Endodermal cell (in vitro differentiated cells): Measurements from ENCODE around the gene GALNT7. TPM values are rescaled to one million over a fixed set of nuclear protein-coding genes. Genes with fewer than 3 reads are reported as not detected.

Source experiments
- DNase-seq: peaks from one replicate; pipeline ENCODE4 v3.0.0-alpha.2; 2017
- H3K27ac ChIP-seq: 2 replicates; pipeline ENCODE4 v1.5.1; 2013; ENCODE audit warnings: mild to moderate bottlenecking, low read depth, low read length, moderate library complexity
- H3K27me3 ChIP-seq: 2 replicates; pipeline ENCODE4 v1.6.1; 2013; ENCODE audit warnings: mild to moderate bottlenecking, low read length, moderate library complexity; ENCODE audit not compliant: insufficient read depth, control insufficient read depth, poor library complexity, severe bottlenecking
- H3K36me3 ChIP-seq: 2 replicates; pipeline ENCODE4 v1.7.0; 2013; ENCODE audit warnings: mild to moderate bottlenecking, low read length, moderate library complexity; ENCODE audit not compliant: control insufficient read depth, insufficient read depth
- H3K4me1 ChIP-seq: one replicate; pipeline ENCODE4 v1.7.0; 2013; ENCODE audit warnings: low read length; ENCODE audit not compliant: control insufficient read depth, insufficient read depth
- H3K4me3 ChIP-seq: 2 replicates; pipeline ENCODE4 v1.5.1; 2013; ENCODE audit warnings: mild to moderate bottlenecking, low read length, moderate library complexity
- H3K9ac ChIP-seq: 2 replicates; pipeline ENCODE4 v1.6.1; 2013; ENCODE audit warnings: mild to moderate bottlenecking, low read length, moderate library complexity; ENCODE audit not compliant: poor library complexity, severe bottlenecking; ENCODE audit errors: extremely low read depth
- H3K9me3 ChIP-seq: 2 replicates; pipeline ENCODE4 v1.6.1; 2013; ENCODE audit warnings: mild to moderate bottlenecking, low read length, moderate library complexity; ENCODE audit not compliant: control insufficient read depth
- H3K27ac Mint-ChIP-seq: 2 replicates; pipeline ENCODE4 v1.8.0; 2020; ENCODE audit warnings: mixed read lengths
- H3K27me3 Mint-ChIP-seq: 2 replicates; pipeline ENCODE4 v1.8.0; 2021; ENCODE audit warnings: mild to moderate bottlenecking, mixed read lengths; ENCODE audit not compliant: insufficient read depth
- H3K36me3 Mint-ChIP-seq: 2 replicates; pipeline ENCODE4 v1.8.0; 2020; ENCODE audit warnings: low read depth, mixed read lengths
- H3K4me1 Mint-ChIP-seq: 2 replicates; pipeline ENCODE4 v1.8.0; 2020; ENCODE audit warnings: mixed read lengths
- H3K4me3 Mint-ChIP-seq: 2 replicates; pipeline ENCODE4 v1.8.0; 2020; ENCODE audit warnings: mild to moderate bottlenecking, moderate library complexity, mixed read lengths
- H3K9me3 Mint-ChIP-seq: 2 replicates; pipeline ENCODE4 v1.8.0; 2020; ENCODE audit warnings: mild to moderate bottlenecking, mixed read lengths
- CTCF ChIP-seq: fragments of 200-600 bp; sonication (generic); conservative IDR thresholded peaks from 2 replicates; pipeline ENCODE4 v1.5.0; 2021; ENCODE audit warnings: antibody characterized with exemption, mild to moderate bottlenecking
- WGBS, 2 experiments: methylation state at CpG; one replicate each; pipeline versions ENCODE4 v1.1.5 to v1.1.7; 2013; ENCODE audit warnings: missing lambda C conversion rate in 2 of 2, mixed read lengths in 1 of 2; ENCODE audit not compliant: insufficient coverage in 1 of 2, insufficient read length in 1 of 2; 5-methylcytosine and 5-hydroxymethylcytosine counted together
- total RNA-seq, 2 donors: library from RNA; stranded (reverse); fragmentation: NEBNext Ultra II Directional in 1 of 2; extraction: Animal tissue kit (Norgen Biotek cat#: 25700) in 1 of 2; gene quantifications; 2 replicates in 1 of 2; 3 replicates in 1 of 2; pipeline ENCODE4 v1.2.1, GENCODE V29; 2021

GALNT7 gene
- total RNA-seq, 2 donors from 2014 or later: 66.1 to 72.1 TPM

GRCh38 chr4:173273941-173274340 lies 105.3 kb downstream of the GALNT7 start:
- H3K27ac Mint-ChIP-seq: no peak overlapping the region
- H3K36me3 Mint-ChIP-seq: no peaks in the 10 kb centered on the region
- no peaks in the 10 kb centered on the region for H3K9me3 Mint-ChIP-seq
- Histone ChIP-seq H3K4me1 (no peaks in the 10 kb centered on the region), H3K4me3 (no peak overlapping the region), H3K36me3 (no peaks in the 10 kb centered on the region), H3K9ac (no peak overlapping the region), H3K27ac (no peak overlapping the region), H3K9me3 (no peaks in the 10 kb centered on the region), H3K27me3 (no peaks in the 10 kb centered on the region)
- DNase-seq: no peak
- no peaks in the 10 kb centered on the region for H3K27me3 Mint-ChIP-seq
- no peak for TF ChIP-seq CTCF
- peaks cover 9% of the 10 kb centered on the region for H3K4me1 Mint-ChIP-seq
- no peak overlapping the region for H3K4me3 Mint-ChIP-seq

DNA sequence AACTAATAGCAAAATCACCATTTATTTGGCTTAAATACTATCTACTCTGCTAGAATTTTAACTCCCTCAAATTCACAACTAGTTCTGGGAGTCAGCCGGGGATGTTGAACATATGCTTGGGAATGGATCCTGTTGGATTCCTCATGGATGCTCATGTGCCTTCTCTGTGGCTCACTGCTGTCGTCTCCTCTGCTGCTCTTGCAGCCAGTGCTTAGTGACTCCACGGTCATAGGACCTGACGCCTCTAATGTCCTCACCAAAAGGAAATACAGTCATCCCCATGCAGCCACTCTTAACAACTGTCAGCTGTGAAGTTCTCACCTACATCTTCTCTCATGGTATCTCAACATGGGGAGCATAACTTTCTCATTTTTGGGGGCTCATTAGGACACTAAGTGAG lies 106.1 kb downstream of the GALNT7 start:
- H3K9ac ChIP-seq: no peak overlapping the region
- no peaks in the 10 kb centered on the region for H3K27me3 ChIP-seq
- WGBS, 2 experiments: 92% methylated on average over 4 of the region's 4 CpGs; no CpG with 5 or more reads in 1 of the 2 experiments
- Mint-ChIP-seq H3K27me3 (no peaks in the 10 kb centered on the region), H3K4me3 (no peak overlapping the region), H3K9me3 (no peaks in the 10 kb centered on the region), H3K4me1 (peaks cover 9% of the 10 kb centered on the region), H3K36me3 (no peaks in the 10 kb centered on the region), H3K27ac (no peak overlapping the region)
- no peak for TF ChIP-seq CTCF
- no peaks in the 10 kb centered on the region for H3K9me3 ChIP-seq
- no peak overlapping the region for H3K27ac ChIP-seq
- H3K4me3 ChIP-seq: no peak overlapping the region
- DNase-seq: no peak
- no peaks in the 10 kb centered on the region for H3K4me1 ChIP-seq
- no peaks in the 10 kb centered on the region for H3K36me3 ChIP-seq

- no peak overlapping the region for H3K4me3 Mint-ChIP-seq
- WGBS, 2 experiments: 83 to 95% methylated on average over 6 to 7 of the region's 7 CpGs
- no peaks in the 10 kb centered on the region for H3K9me3 ChIP-seq
Measured at GRCh38 chr4:173275150-173275549, 106.5 kb downstream of the GALNT7 start.

More at GRCh38 chr4:173275150-173275549, 106.5 kb downstream of the GALNT7 start:
- Mint-ChIP-seq H3K9me3 (no peaks in the 10 kb centered on the region), H3K27me3 (no peaks in the 10 kb centered on the region), H3K27ac (no peak overlapping the region), H3K4me1 (peaks cover 9% of the 10 kb centered on the region), H3K36me3 (no peaks in the 10 kb centered on the region)
- Histone ChIP-seq H3K4me3 (no peak overlapping the region), H3K27me3 (no peaks in the 10 kb centered on the region), H3K4me1 (no peaks in the 10 kb centered on the region), H3K9ac (no peak overlapping the region), H3K27ac (no peak overlapping the region), H3K36me3 (no peaks in the 10 kb centered on the region)
- no peak for DNase-seq
- TF ChIP-seq CTCF: no peak
